H1 (cell line): ENCODE results near the gene CDKL1. TPM values are rescaled to one million over a fixed set of nuclear protein-coding genes. Genes with fewer than 3 reads are reported as not detected.

ENCODE experiments used
- CBX8 ChIP-seq: fragments of 300-800, 300-1000 bp; sonication (generic); IDR thresholded peaks from 2 replicates; pipeline ENCODE4 v1.7.1; 2016; ENCODE audit warnings: low read depth, low read length, borderline replicate concordance
- CTCF ChIP-seq, 3 experiments: IDR thresholded peaks; 1 replicate in 2 of 3; 2 replicates in 1 of 3; pipeline versions ENCODE4 v1.5.1 to v1.6.1; 2011; ENCODE audit warnings: low read length in 3 of 3, mild to moderate bottlenecking in 3 of 3, inconsistent platforms in 2 of 3, low read depth in 1 of 3, moderate library complexity in 1 of 3; ENCODE audit not compliant: insufficient read depth in 1 of 3; ENCODE audit errors: control extremely low read depth in 1 of 3
- HDAC2 ChIP-seq, 2 experiments: fragments of 300-600 bp in 1 of 2; sonication (generic) in 1 of 2; IDR thresholded peaks; 2 replicates each; pipeline ENCODE4 v1.6.1; 2011 to 2012; ENCODE audit warnings: low read depth in 2 of 2, low read length in 2 of 2, mild to moderate bottlenecking in 2 of 2, moderate library complexity in 2 of 2, borderline replicate concordance in 1 of 2, inconsistent platforms in 1 of 2
- POLR2A ChIP-seq, 2 experiments: IDR thresholded peaks; 1 replicate in 1 of 2; 2 replicates in 1 of 2; pipeline ENCODE4 v1.6.1; 2011; ENCODE audit warnings: low read depth in 2 of 2, low read length in 2 of 2, mild to moderate bottlenecking in 2 of 2; ENCODE audit errors: control extremely low read depth in 1 of 2
- RBBP5 ChIP-seq: IDR thresholded peaks from 2 replicates; pipeline ENCODE4 v1.7.1; 2012; ENCODE audit warnings: low read depth, mild to moderate bottlenecking, inconsistent platforms, low read length, moderate library complexity, borderline replicate concordance
- SP2 ChIP-seq: IDR thresholded peaks from 2 replicates; pipeline ENCODE4 v1.6.1; 2012; ENCODE audit warnings: mild to moderate bottlenecking, low read length, inconsistent platforms
- polyA plus RNA-seq, 7 experiments: library from polyadenylated mRNA; depleted of rRNA in 3 of 7; stranded (reverse) in 5 of 7; unstranded in 2 of 7; fragments of >200 nt in 5 of 7; fragments of 200-250 nt in 2 of 7; gene quantifications; 1 replicate in 5 of 7; 2 replicates in 1 of 7; 4 replicates in 1 of 7; pipeline versions ENCODE4 v1.2.1 to v1.2.3, GENCODE V29; 2011 to 2013; ENCODE audit warnings: missing spikeins in 2 of 7, mixed read lengths in 2 of 7
- total RNA-seq: library from RNA; stranded (reverse); fragmentation: NEBNext Ultra II Directional; extraction: Animal tissue kit (Norgen Biotek cat#: 25700); gene quantifications from 2 replicates; pipeline ENCODE4 v1.2.1, GENCODE V29; 2021

Gene CDKL1
- total and polyA plus RNA-seq, 2 of the 8 experiments (the other 6 are each of a cell fraction or from before 2014, with no cell fraction given), result 1.2 to 2.2 TPM

- TF ChIP-seq HDAC2 (IDR thresholded peaks at IDR 0.05; ENCODE audit: borderline replicate concordance in 1 of 2, low read depth in 2 of 2, low read length in 2 of 2) (no peak), CTCF (IDR thresholded peaks at IDR 0.05; ENCODE audit: control extremely low read depth in 1 of 3, insufficient read depth in 1 of 3, low read depth in 1 of 3, low read length in 3 of 3) (no peak), RBBP5 (no peak), SP2 (no peak), CBX8 (no peak), POLR2A (IDR thresholded peaks at IDR 0.05; ENCODE audit: control extremely low read depth in 1 of 2, low read depth in 2 of 2, low read length in 2 of 2) (no peak)
These were observed 2.0 kb downstream of the CDKL1 start (continued) for GRCh38 chr14:50394713-50395112.
